Measurements from ENCODE around the gene NPAS3. TPM values are rescaled to one million over a fixed set of nuclear protein-coding genes. Genes with fewer than 3 reads are reported as not detected.

Gene NPAS3
- total and polyA plus RNA-seq, 2 of the 8 experiments (the other 6 are each of a cell fraction or from before 2014, with no cell fraction given) = 0.11 to 0.60 TPM

DNA sequence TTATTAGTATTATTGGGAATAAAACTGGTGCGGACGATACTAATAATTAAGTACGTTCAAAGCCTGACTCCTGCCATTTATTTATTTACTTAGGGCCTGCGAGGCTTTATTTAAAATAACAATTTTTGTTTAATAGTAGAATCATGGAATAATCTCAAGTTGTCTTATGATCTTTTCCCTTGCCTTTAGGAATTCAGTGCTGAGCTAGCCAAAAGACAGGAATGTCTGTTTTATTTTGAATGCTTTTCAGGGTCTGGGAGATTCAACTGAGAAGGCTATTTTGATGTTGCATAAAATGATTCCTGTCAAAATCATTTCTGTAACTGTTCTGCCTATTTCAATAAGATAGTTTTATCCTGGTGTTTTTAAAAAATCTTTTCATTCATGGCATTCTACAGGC, 522.4 kb downstream of the NPAS3 start:
- H3K4me1 ChIP-seq (replicated peaks in 1 of 4; ENCODE audit: control insufficient read depth in 3 of 4, insufficient read depth in 4 of 4, low read length in 3 of 4) = no peaks in the 10 kb centered on the region
- no peak overlapping the region for H4K8ac ChIP-seq (ENCODE audit: extremely low read depth, insufficient read depth, low read length)
- H3K9me3 ChIP-seq (ENCODE audit: insufficient read depth in 2 of 2, low read depth in 1 of 2, low read length in 1 of 2) = no peaks in the 10 kb centered on the region
- H3K79me1 ChIP-seq (ENCODE audit: low read depth, low read length) = no peaks in the 10 kb centered on the region
- no peaks in the 10 kb centered on the region for H3K23me2 ChIP-seq (ENCODE audit: low read depth, low read length)
- H3K23ac ChIP-seq (ENCODE audit: insufficient read length) = no peak overlapping the region
- TF ChIP-seq POLR2AphosphoS5 (IDR thresholded peaks at IDR 0.05; ENCODE audit: low read depth, low read length) (no peak), NANOG (IDR thresholded peaks at IDR 0.05; ENCODE audit: insufficient read depth, low read depth, low read length, poor library complexity, severe bottlenecking) (no peak), RAD21 (IDR thresholded peaks at IDR 0.05 in 1 of 2, conservative IDR thresholded peaks at IDR 0.05 in 1 of 2; ENCODE audit: low read depth in 2 of 2, low read length in 2 of 2) (no peak), SRF (IDR thresholded peaks at IDR 0.05; ENCODE audit: low read depth, low read length) (no peak), CHD1 (IDR thresholded peaks at IDR 0.05; ENCODE audit: low read depth, low read length) (no peak), CBX5 (IDR thresholded peaks at IDR 0.05; ENCODE audit: low read depth, low read length) (no peak), KDM1A (IDR thresholded peaks at IDR 0.05; ENCODE audit: borderline replicate concordance, low read length) (no peak), JUN (IDR thresholded peaks at IDR 0.05; ENCODE audit: low read depth, low read length) (no peak), CHD2 (IDR thresholded peaks at IDR 0.05; ENCODE audit: low read length) (no peak), HDAC6 (IDR thresholded peaks at IDR 0.05; ENCODE audit: low read depth, low read length) (no peak), SIX5 (IDR thresholded peaks at IDR 0.05; ENCODE audit: low read depth, low read length) (no peak), KDM4A (IDR thresholded peaks at IDR 0.05; ENCODE audit: low read depth, low read length, severe bottlenecking) (no peak), JUND (IDR thresholded peaks at IDR 0.05; ENCODE audit: low read length) (no peak)
- no peak overlapping the region for H2BK5ac ChIP-seq (ENCODE audit: low read depth, low read length)
- H2BK20ac ChIP-seq (ENCODE audit: low read length) = no peak overlapping the region
- H3K18ac ChIP-seq (ENCODE audit: extremely low read depth, low read length) = no peak overlapping the region
- no peak overlapping the region for H2BK12ac ChIP-seq (ENCODE audit: low read depth, low read length)
- H3K4me2 ChIP-seq (ENCODE audit: insufficient read depth in 1 of 2, low read depth in 2 of 2, low read length in 2 of 2) = no peak overlapping the region
- no peaks in the 10 kb centered on the region for H3K36me3 ChIP-seq (ENCODE audit: control insufficient read depth in 2 of 4, insufficient read depth in 4 of 4, low read length in 3 of 4)
- ChIA-PET POLR2A (ENCODE audit: partially characterized antibody) (no interaction called here), CTCF (ENCODE audit: partially characterized antibody) (no interaction called here)
- H3K4ac ChIP-seq (replicated peaks; ENCODE audit: insufficient read length, low read depth, low read length) = no peak overlapping the region
- DNase-seq (ENCODE audit: low read depth in 1 of 2, low spot score in 2 of 2) (no peak), FAIRE-seq (no peak)
- H3K4me3 ChIP-seq (ENCODE audit: extremely low read depth in 1 of 4, insufficient read depth in 2 of 4, low read depth in 3 of 4, low read length in 4 of 4) = no peak overlapping the region
- H3K27me3 ChIP-seq (replicated peaks in 1 of 4; ENCODE audit: control insufficient read depth in 3 of 4, extremely low read depth in 1 of 4, insufficient read depth in 3 of 4, low read length in 3 of 4) = no peaks in the 10 kb centered on the region
- no peak overlapping the region for H3K14ac ChIP-seq (ENCODE audit: insufficient read length)
- no peak overlapping the region for H4K5ac ChIP-seq (ENCODE audit: insufficient read length, low read depth, low read length)
- H3K27ac ChIP-seq (ENCODE audit: low read depth, low read length) = no peak overlapping the region
- no peaks in the 10 kb centered on the region for H4K20me1 ChIP-seq (replicated peaks in 1 of 2; ENCODE audit: control insufficient read depth in 1 of 2, insufficient read depth in 2 of 2, low read length in 2 of 2)
- H2BK15ac ChIP-seq (ENCODE audit: low read length) = no peak overlapping the region
- H3K9ac ChIP-seq (replicated peaks in 1 of 4; ENCODE audit: extremely low read depth in 1 of 4, low read depth in 3 of 4, low read length in 3 of 4) = no peak overlapping the region
- WGBS, 2 experiments (ENCODE audit: extremely low coverage in 1 of 2, insufficient coverage in 1 of 2, insufficient read length in 1 of 2, insufficient replicate concordance in 2 of 2, low coverage in 1 of 2, low lambda C conversion rate in 2 of 2, missing lambda C conversion rate in 1 of 2) = 95% methylated on average over 4 of the region's 4 CpGs; no CpG with 5 or more reads in 1 of the 2 experiments
- H4K91ac ChIP-seq (replicated peaks; ENCODE audit: insufficient read length, low read length) = no peak overlapping the region
- no peak overlapping the region for H2BK120ac ChIP-seq (replicated peaks; ENCODE audit: low read depth, low read length)
- no peak overlapping the region for H3K56ac ChIP-seq (replicated peaks; ENCODE audit: insufficient read length, low read depth, low read length)
- H2AFZ ChIP-seq (ENCODE audit: low read length) = no peak overlapping the region
- H3K79me2 ChIP-seq (ENCODE audit: control insufficient read depth in 1 of 2, insufficient read depth in 2 of 2, low read length in 2 of 2) = no peaks in the 10 kb centered on the region
- no peak overlapping the region for H2AK5ac ChIP-seq (ENCODE audit: low read depth, low read length)

All from H1 (cell line).